ENCODE measurements around the gene PLA2G5.

Gene PLA2G5

DNA sequence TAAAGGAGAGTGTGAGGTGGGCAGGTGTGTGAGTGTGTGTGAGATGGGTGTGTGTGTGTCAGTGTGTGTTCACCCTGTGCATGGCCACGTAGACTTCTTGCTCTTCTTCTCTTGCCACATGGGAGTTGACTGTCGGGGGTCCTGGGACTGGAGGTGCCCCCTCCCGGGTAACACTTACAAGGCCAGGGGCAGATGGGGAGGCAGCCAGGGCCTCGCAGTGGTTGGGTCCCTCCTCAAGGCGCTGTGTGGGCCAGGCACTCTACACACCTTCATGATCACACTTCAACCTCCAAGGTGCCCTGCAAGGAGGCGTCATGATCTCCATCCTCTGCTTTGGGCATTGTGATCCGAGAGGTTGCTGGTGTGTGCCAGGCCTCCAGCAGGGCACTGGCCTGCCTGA, 71.5 kb downstream of the PLA2G5 start:
- Histone ChIP-seq H3K4me3 (ENCODE audit: low read length) (no peak overlapping the region), H3K4me1 (ENCODE audit: control insufficient read depth, low read length) (no peaks in the 10 kb centered on the region), H3K36me3 (ENCODE audit: control insufficient read depth, low read length) (no peaks in the 10 kb centered on the region), H3F3A (ENCODE audit: control insufficient read depth, insufficient read depth) (no peaks in the 10 kb centered on the region), H4K20me1 (ENCODE audit: control insufficient read depth, insufficient read depth, low read depth, low read length) (no peaks in the 10 kb centered on the region), H3K27me3 (ENCODE audit: control insufficient read depth, low read length) (no peaks in the 10 kb centered on the region), H3K79me2 (ENCODE audit: control insufficient read depth, low read length) (no peaks in the 10 kb centered on the region), H3K9me3 (ENCODE audit: control insufficient read depth, insufficient read depth, low read length) (no peaks in the 10 kb centered on the region), H3K4me2 (ENCODE audit: low read length) (no peak overlapping the region), H3K27ac (ENCODE audit: low read depth, low read length) (no peak overlapping the region), H3K9me2 (replicated peaks; ENCODE audit: control insufficient read depth, low read length) (no peaks in the 10 kb centered on the region)
- TF ChIP-seq EZH2phosphoT487 (IDR thresholded peaks at IDR 0.05; ENCODE audit: borderline replicate concordance, low read length): no peak
- TF ChIP-seq, protein P1, sequence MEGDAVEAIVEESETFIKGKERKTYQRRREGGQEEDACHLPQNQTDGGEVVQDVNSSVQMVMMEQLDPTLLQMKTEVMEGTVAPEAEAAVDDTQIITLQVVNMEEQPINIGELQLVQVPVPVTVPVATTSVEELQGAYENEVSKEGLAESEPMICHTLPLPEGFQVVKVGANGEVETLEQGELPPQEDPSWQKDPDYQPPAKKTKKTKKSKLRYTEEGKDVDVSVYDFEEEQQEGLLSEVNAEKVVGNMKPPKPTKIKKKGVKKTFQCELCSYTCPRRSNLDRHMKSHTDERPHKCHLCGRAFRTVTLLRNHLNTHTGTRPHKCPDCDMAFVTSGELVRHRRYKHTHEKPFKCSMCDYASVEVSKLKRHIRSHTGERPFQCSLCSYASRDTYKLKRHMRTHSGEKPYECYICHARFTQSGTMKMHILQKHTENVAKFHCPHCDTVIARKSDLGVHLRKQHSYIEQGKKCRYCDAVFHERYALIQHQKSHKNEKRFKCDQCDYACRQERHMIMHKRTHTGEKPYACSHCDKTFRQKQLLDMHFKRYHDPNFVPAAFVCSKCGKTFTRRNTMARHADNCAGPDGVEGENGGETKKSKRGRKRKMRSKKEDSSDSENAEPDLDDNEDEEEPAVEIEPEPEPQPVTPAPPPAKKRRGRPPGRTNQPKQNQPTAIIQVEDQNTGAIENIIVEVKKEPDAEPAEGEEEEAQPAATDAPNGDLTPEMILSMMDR (IDR thresholded peaks at IDR 0.05; ENCODE audit: low read depth, low read length, poor library complexity, severe bottlenecking): no peak
